22Rv1 (cell line): ENCODE measurements around the gene SEMA3C.

Experiments used
- H3K27ac ChIP-seq: fragments of 450-650 bp; 2 replicates; pipeline ENCODE4 v1.5.1; 2017
- CTCF ChIP-seq: fragments of 450-650 bp; IDR thresholded peaks from 2 replicates; pipeline ENCODE4 v1.5.1; 2017; ENCODE audit warnings: mild to moderate bottlenecking
- ZFX ChIP-seq: fragments of 450-650 bp; IDR thresholded peaks from 2 replicates; pipeline ENCODE4 v1.6.1; 2017; ENCODE audit warnings: antibody characterized with exemption, borderline replicate concordance

SEMA3C gene

GRCh38 chr7:80733333-80733915 lies 185.4 kb downstream of the SEMA3C start:
- TF ChIP-seq CTCF (no peak), ZFX (no peak)
- H3K27ac ChIP-seq = no peak overlapping the region

- TF ChIP-seq CTCF = peak; percentile 78
- TF ChIP-seq ZFX = no peak
- no peak overlapping the region for H3K27ac ChIP-seq
Measured at GRCh38 chr7:80732630-80733029, 186.2 kb downstream of the SEMA3C start.

GRCh38 chr7:80731281-80731680 lies 187.6 kb downstream of the SEMA3C start:
- no peak overlapping the region for H3K27ac ChIP-seq
- TF ChIP-seq ZFX (no peak), CTCF (no peak)

GRCh38 chr7:80729591-80730320 lies 189.1 kb downstream of the SEMA3C start:
- no peak overlapping the region for H3K27ac ChIP-seq
- TF ChIP-seq ZFX (no peak), CTCF (no peak)

GRCh38 chr7:80726666-80727065 lies 192.2 kb downstream of the SEMA3C start:
- no peak overlapping the region for H3K27ac ChIP-seq
- TF ChIP-seq ZFX = no peak
- no peak for TF ChIP-seq CTCF

GRCh38 chr7:80725181-80725611 lies 193.7 kb downstream of the SEMA3C start:
- no peak overlapping the region for H3K27ac ChIP-seq
- TF ChIP-seq CTCF (no peak), ZFX (no peak)

GRCh38 chr7:80724249-80724871 lies 194.5 kb downstream of the SEMA3C start:
- no peak overlapping the region for H3K27ac ChIP-seq
- no peak for TF ChIP-seq ZFX
- no peak for TF ChIP-seq CTCF
